Pulmonary artery endothelial cell (primary cell): ENCODE data around the gene CAMK2D. TPM values are rescaled to one million over a fixed set of nuclear protein-coding genes. Genes with fewer than 3 reads are reported as not detected.

ENCODE experiments used
- DNase-seq: peaks from one replicate; pipeline ENCODE4 v3.0.0-alpha.2; 2011; ENCODE audit warnings: low read depth, low spot score
- total RNA-seq: library from RNA; depleted of rRNA; stranded (reverse); fragments of >200 nt; gene quantifications from 2 replicates; pipeline ENCODE4 v1.2.3, GENCODE V29; 2014

Gene CAMK2D
- total RNA-seq, 1 donor from 2014 or later = 38.1 TPM

- DNase-seq = no peak
These were observed 1.4 kb upstream of the CAMK2D start for GRCh38 chr4:113763029-113763285.

DNA sequence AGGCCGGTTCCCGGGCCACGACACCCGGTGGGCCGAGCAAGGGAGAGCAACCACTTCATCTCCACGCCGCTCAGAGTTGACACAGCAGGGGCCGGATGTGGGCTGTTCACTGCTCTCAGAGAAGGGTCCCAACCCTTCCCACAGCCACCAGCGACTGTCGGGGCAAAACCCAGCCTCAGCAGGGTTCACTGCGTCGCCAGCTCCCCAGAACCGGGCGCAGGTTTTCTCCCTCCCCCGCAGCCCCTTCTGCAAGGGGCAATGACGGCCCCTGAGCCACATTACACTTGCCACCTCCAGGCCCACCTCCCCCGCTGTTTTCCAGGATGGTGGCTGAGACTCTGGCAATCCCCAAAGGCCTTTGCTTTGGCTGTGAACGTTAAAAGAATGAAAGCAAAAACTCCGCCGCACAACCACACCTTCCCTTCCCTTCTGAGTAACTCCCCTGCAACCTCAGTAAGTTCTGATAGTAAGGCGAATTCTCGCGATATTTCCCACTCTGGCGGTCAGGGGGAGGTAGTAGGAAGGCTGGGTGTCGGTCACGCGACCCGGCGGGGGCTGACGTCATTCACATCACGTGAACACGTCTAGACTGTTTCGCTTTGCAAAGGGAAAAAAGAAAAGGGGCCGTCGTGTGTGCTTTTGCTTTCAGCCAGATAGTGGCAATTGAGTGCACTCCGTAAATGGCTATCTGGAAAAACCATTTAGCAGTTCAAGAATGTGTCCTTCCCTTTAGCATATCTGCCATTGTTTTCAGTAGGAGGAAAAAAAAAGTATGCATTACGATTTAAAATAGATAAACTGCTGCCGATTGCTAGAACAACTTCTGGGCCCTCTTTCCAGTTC is 869 bp upstream of the CAMK2D start:
- DNase-seq = peak; percentile 99

DNA sequence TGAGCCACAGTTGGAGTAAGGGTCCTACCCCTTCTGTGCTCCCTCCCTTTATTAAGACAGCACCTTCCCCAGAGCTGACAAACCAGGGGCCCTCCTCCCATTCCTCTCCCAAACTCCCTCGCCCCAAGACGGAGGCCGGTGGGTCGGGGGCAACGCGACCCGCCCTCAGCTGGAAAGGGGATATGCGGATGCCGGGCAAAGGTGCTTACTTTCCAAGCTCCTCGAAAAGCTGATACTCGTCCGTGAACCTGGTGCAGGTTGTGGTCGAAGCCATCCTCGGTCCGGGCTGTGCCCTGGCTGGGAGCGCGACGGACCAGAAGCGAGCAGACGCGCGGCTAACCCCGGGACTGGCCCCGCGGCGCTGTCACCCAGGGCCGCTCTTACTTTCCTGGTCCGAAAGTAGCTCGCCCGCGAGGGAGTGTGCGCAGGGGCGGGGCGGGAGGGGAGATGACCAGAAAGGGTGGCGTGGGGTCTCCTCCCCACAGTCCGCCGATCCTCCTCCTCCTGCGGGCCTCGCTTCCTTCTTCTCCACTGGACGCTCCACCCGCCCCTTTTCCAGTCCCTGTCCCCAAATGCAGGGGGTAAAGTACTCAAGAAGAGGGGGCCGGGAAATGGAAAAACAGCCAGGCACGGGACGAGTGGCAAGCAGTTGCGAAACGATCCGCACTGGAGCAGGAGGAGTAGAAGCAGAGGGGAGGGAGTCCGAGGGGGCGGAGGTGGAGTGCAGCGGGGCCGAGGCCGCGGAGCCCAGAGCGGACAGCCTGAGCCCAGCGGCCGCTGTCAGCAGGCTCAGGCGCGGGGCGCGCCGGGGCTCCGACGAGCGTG is 531 bp downstream of the CAMK2D start:
- no peak for DNase-seq

DNA sequence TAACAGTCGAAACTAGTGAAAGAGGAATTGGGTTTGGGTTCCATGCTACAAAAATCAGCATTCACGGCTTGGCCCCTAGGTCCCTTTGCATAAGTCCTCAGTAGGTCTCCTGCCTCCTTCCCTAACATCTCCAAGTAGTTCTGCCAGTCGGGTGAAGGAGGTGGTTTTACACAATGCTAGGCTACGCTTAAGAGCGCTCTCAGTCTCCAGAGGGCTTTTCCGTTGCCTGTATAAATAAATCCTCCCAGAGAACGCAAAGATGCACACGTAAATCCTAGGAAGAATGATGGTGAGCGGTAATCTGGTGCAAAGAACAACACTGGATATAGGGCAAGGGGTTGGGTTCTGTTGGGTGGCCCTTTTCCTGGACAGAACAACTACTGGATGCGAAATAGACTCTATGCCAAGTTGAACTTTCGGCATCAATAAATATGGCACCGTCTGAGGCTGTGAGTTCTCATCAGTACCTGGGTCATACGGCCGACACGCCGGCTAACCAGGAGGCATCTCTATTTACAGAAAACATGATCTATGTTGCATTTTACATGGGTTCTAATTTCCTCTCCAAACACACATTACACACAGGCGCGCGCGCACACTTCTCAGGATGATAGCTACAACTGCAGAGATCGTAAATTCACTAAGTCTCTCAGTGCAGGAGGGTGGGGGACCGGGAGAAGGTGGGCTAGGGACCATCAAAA is 1.3 kb downstream of the CAMK2D start:
- no peak for DNase-seq

DNA sequence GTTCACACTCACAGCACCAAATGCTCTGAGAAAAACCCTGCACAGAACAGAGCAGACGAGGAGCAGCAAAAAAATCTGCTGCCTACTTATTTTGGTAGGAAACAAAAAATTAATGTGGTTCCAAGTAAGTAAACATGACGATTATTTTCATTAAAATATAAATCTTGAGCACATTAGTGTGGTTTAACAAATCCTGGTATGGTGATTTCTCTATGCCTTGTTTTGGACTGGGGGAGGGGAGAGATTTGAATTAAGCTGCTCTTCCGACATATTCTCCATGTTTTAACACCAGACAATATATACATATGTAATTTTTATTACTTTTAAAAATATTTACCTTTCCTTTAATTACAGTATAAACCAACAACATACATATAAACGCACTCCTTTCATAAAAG is 1.8 kb downstream of the CAMK2D start:
- DNase-seq = no peak

- no peak for DNase-seq
These were observed 3.2 kb downstream of the CAMK2D start for GRCh38 chr4:113758372-113758771.

- DNase-seq = no peak
These were observed 4.1 kb downstream of the CAMK2D start for GRCh38 chr4:113757486-113757885.

DNA sequence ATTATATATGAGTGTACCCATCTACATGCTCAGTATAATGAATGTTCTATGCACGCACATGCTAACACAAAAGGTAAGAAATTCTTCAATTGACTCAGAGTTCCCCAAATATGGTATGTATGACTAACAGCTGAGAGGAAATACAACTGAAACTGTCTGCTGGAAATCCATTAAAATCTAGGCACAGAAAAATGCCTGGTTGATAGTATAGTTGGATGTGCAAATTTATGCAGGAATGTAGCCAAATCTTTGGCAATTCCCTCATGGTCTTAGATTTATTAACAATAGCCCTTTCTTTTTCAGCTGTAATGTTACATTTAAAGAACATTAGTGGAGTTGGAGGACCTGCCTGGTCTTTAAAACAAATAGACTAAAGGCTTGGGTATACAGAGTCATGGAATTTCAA is 5.5 kb downstream of the CAMK2D start:
- peak; percentile 52 for DNase-seq

GRCh38 chr4:113750734-113751133 is 10.8 kb downstream of the CAMK2D start:
- DNase-seq = no peak

- DNase-seq = no peak
These were observed 11.2 kb downstream of the CAMK2D start for GRCh38 chr4:113750296-113750695.

DNA sequence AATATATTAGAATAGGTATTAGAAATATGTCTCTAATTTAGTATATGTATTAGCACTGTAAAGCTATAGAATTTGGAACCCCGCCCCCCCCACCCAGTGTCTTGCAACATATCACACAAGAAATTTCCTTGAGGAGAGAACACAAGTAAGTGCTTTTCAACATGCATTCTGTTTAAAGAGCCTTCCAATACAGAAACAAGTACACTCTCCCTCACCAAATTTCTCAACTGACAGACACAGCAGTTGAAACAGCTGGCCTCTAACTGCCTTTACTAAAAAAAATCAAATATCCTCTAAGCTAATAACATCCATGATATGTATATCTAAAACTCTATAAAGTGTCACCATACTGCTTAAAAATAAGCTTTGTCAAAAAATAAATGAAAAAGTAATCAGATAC is 12.4 kb downstream of the CAMK2D start:
- DNase-seq = no peak

DNA sequence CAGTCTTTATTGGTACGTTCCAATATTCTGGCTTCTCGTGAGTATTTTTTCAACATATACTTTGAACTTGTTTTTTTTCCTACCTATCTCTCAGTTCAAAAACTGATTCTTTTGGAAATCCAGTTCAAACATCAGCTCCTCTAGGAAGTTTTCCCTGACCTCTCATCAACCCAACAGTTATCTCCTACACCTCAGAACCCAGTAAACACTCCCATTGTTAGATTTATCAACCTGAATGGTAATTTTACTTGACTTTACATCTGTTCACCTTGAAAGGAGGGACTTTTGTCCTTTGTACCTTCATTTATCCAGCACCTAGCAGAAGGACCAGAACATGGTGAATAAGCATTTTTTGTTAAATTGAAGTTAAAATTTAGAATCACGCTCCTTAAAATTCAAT is 13.6 kb downstream of the CAMK2D start:
- DNase-seq = no peak

DNA sequence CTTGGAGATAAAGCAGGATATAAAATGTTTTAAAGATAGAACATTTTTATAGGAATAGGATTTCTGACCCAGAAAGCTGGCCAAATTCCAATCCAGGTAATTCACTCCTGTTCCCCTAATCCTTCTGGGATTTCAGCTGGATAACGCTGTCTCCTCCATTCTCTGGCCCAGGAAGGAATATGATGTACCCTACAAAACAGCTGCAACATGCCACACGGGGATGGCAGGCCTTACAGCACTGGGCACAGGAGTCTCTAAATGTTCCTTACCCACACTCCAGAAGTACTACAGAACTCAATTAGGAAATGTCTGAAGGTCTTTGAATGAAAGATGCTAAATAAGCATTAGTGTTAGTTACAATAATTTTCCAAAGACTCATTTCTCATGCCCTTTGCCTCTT is 15.8 kb downstream of the CAMK2D start:
- no peak for DNase-seq

- DNase-seq = no peak
These were observed 16.8 kb downstream of the CAMK2D start for GRCh38 chr4:113744667-113745240.

DNA sequence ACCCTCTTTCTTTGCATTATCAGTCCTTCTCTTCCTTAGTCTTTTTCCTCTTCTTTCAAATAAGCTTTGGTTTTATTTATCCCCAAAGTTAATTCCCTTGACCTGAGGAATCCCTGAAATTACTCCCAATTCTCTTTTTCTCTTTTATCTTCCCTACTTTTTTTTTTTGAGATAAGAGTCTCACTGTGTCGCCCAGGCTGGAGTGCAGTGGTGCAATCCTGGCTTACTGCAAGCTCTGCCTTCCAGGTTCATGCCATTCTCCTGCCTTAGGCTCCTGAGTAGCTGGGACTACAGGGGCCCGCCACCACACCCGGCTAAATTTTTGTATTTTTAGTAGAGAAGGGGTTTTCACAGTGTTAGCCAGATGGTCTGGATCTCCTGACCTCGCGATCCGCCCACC is 17.8 kb downstream of the CAMK2D start:
- no peak for DNase-seq

GRCh38 chr4:113742643-113743042 is 18.9 kb downstream of the CAMK2D start:
- DNase-seq = no peak

DNA sequence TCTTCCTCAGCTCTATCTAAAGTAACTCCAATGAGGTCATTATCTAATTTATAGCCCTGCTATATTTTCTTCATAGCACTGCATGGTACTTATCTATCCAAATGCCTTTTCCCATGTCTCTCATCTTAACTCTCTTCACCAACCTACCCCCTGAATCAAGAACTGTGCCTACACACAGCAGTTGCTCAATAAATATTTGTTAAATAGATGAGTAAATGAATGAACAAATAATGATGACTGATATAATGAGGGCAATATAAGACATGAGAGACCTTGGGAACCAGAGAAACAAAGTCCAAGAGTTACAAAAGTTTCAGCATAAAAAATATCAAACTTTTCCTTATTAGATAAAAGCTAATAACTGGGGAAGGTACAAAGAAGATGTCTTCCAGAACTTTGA is 19.6 kb downstream of the CAMK2D start:
- no peak for DNase-seq

- DNase-seq = no peak
These were observed 20.6 kb downstream of the CAMK2D start for GRCh38 chr4:113740857-113741379.

DNA sequence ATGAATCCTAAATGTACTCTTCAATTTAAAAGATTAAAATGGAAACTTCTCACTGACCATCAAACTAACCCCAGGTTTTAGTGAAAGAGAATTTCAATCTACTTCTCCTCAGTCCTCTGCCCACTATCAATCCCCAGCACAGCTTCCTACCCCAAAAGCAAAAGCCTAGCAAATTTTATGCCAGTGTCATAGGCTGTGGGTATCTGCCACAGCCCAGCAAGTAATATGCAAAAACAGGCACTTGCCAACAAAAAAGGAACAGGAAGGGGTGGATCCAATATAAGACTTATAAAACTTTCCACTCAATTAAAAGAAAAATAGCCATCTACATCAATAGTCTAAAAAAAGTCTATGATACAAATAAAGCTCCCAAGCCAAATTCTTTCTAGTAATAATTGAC is 22.3 kb downstream of the CAMK2D start:
- DNase-seq = no peak

- no peak for DNase-seq
These were observed 23.3 kb downstream of the CAMK2D start for GRCh38 chr4:113738251-113738650.

- DNase-seq = no peak
These were observed 27.9 kb downstream of the CAMK2D start for GRCh38 chr4:113733685-113734084.
